ENCODE data around the gene NRARP. TPM values are rescaled to one million over a fixed set of nuclear protein-coding genes. Genes with fewer than 3 reads are reported as not detected.

The NRARP gene
- total and polyA plus RNA-seq, 2 of the 13 experiments (the other 11 are each of a cell fraction or from before 2014, with no cell fraction given): 0.22 to 0.46 TPM

DNA sequence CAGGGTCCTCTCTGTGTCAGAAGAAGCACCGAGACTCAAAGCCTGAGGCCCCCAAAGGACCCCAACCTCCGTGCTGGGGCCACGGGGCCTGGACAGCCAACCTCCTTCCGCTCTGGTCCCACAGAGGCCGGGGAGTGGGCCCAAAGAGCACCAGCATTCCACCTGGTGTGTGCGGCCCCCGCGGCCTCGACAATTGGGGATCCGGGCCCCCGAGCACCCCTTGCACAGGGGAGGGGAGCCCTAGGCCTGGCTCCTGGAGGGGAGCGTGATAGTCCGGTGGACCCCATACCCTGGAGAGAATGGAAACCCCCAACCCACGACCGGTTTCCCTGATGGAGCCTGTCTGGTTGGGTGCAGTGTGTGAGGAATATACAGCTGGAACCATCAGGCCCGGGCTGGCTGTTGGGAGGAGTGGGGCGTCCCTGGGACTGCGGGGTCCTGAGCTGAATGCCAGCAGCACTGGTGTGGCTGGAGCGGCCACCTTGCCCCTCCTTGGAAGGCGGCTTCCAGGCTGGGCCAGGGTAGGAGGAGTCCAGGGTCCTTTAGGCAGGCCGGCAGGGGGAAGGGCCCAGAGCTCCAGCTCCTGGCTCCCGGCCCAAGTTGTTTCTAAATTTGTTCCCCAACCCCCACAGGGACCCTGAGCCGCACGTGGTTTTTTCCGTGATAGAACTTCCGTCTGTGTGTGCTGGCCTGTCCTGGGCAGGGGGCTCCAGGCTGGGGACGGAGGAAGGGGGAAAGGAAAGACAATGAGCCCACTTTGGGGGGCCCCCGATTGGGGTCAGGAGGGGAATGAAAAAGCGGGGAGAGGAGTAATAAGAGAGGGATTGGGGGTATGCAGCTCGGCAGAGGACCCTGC lies 25.4 kb downstream of the NRARP start (continued):
- TF ChIP-seq DBP (CRISPR knock-in tag; IDR thresholded peaks at IDR 0.05; ENCODE audit: not compliant biosample characterization) (no peak), KDM2A (CRISPR knock-in tag; IDR thresholded peaks at IDR 0.05; ENCODE audit: borderline replicate concordance, low read depth) (peak; percentile 60; the same call in 1 of the 2 replicates), ZNF275 (CRISPR knock-in tag; IDR thresholded peaks at IDR 0.05; ENCODE audit: borderline replicate concordance) (no peak), ZSCAN22 (CRISPR knock-in tag; IDR thresholded peaks at IDR 0.05) (no peak), ARNT2 (CRISPR knock-in tag; IDR thresholded peaks at IDR 0.05; ENCODE audit: low read depth) (0 out of 2 replicates have a peak, but pooled peaks have one; percentile 29), HIVEP1 (CRISPR knock-in tag; IDR thresholded peaks at IDR 0.05) (0 out of 2 replicates have a peak, but pooled peaks have one; percentile 24), ZFP82 (CRISPR knock-in tag; IDR thresholded peaks at IDR 0.05; ENCODE audit: borderline replicate concordance) (no peak), ZFP90 (CRISPR knock-in tag; IDR thresholded peaks at IDR 0.05; ENCODE audit: borderline replicate concordance) (0 out of 2 replicates have a peak, but pooled peaks have one; percentile 19), ZNF350 (CRISPR knock-in tag; IDR thresholded peaks at IDR 0.05; ENCODE audit: borderline replicate concordance, low read depth) (no peak; the same call in 1 of the 2 replicates), SP5 (CRISPR knock-in tag; IDR thresholded peaks at IDR 0.05; ENCODE audit: borderline replicate concordance, low read depth) (peak; percentile 33), ATF7-NPFF (CRISPR knock-in tag; IDR thresholded peaks at IDR 0.05; ENCODE audit: low read depth) (no peak; the same call in 1 of the 2 replicates), ZNF574 (CRISPR knock-in tag; IDR thresholded peaks at IDR 0.05) (no peak), ZNF792 (CRISPR knock-in tag; IDR thresholded peaks at IDR 0.05) (no peak), ZFP36 (IDR thresholded peaks at IDR 0.05; ENCODE audit: borderline replicate concordance, low read depth, low read length, partially characterized antibody) (no peak)
- TF ChIP-seq, protein P1, sequence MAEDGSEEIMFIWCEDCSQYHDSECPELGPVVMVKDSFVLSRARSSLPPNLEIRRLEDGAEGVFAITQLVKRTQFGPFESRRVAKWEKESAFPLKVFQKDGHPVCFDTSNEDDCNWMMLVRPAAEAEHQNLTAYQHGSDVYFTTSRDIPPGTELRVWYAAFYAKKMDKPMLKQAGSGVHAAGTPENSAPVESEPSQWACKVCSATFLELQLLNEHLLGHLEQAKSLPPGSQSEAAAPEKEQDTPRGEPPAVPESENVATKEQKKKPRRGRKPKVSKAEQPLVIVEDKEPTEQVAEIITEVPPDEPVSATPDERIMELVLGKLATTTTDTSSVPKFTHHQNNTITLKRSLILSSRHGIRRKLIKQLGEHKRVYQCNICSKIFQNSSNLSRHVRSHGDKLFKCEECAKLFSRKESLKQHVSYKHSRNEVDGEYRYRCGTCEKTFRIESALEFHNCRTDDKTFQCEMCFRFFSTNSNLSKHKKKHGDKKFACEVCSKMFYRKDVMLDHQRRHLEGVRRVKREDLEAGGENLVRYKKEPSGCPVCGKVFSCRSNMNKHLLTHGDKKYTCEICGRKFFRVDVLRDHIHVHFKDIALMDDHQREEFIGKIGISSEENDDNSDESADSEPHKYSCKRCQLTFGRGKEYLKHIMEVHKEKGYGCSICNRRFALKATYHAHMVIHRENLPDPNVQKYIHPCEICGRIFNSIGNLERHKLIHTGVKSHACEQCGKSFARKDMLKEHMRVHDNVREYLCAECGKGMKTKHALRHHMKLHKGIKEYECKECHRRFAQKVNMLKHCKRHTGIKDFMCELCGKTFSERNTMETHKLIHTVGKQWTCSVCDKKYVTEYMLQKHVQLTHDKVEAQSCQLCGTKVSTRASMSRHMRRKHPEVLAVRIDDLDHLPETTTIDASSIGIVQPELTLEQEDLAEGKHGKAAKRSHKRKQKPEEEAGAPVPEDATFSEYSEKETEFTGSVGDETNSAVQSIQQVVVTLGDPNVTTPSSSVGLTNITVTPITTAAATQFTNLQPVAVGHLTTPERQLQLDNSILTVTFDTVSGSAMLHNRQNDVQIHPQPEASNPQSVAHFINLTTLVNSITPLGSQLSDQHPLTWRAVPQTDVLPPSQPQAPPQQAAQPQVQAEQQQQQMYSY (CRISPR knock-in tag; IDR thresholded peaks at IDR 0.05): no peak
- TF ChIP-seq, protein P2, sequence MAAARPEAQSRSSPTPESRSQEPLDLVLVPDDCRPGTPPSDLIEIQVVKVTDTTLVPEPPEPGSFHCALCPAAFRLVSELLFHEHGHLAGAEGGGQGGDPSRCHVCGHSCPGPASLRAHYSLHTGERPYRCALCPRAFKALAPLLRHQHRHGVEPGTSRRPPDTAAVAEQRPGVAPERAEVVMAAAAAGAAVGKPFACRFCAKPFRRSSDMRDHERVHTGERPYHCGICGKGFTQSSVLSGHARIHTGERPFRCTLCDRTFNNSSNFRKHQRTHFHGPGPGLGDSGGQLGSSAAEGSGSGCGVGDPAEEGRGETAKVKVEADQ (CRISPR knock-in tag; IDR thresholded peaks at IDR 0.05; ENCODE audit: borderline replicate concordance): no peak
